Activated CD8-positive, alpha-beta T cell treated with anti-CD3 and anti-CD28 coated beads for 36 hours (primary cell): ENCODE results near the gene NPTX1. TPM values are rescaled to one million over a fixed set of nuclear protein-coding genes. Genes with fewer than 3 reads are reported as not detected.

Source experiments
- ATAC-seq: fragments of 200-7000 bp; cut with Tn5 transposase; one replicate; pipeline ENCODE4 v1.10.0; 2021; ENCODE audit warnings: mild to moderate bottlenecking, moderate library complexity
- CTCF ChIA-PET: fragments of 350-600 bp; sonication (Branson Sonifier 250); formaldehyde crosslinking; loops from one replicate; lab custom pipeline; 2021; ENCODE audit warnings: antibody characterized with exemption; lab: Charles Lee
- POLR2A ChIA-PET: fragments of 350-600 bp; sonication (Branson Sonifier 250); formaldehyde crosslinking; loops from one replicate; lab custom pipeline; 2021; ENCODE audit warnings: antibody characterized with exemption; lab: Charles Lee
- DNase-seq: peaks from one replicate; pipeline ENCODE4 v3.0.0-alpha.2; 2020
- H3K27ac Mint-ChIP-seq: one replicate; pipeline ENCODE4 v1.8.0; 2021; ENCODE audit warnings: mild to moderate bottlenecking, mixed read lengths
- H3K27me3 Mint-ChIP-seq: one replicate; pipeline ENCODE4 v1.8.0; 2021; ENCODE audit warnings: mixed read lengths
- H3K36me3 Mint-ChIP-seq: one replicate; pipeline ENCODE4 v1.8.0; 2021; ENCODE audit warnings: low read depth, mixed read lengths
- H3K4me1 Mint-ChIP-seq: one replicate; pipeline ENCODE4 v1.8.0; 2021; ENCODE audit warnings: low read depth, mixed read lengths
- H3K4me3 Mint-ChIP-seq: one replicate; pipeline ENCODE4 v1.8.0; 2021; ENCODE audit warnings: mild to moderate bottlenecking, moderate library complexity, mixed read lengths
- H3K9me3 Mint-ChIP-seq: one replicate; pipeline ENCODE4 v1.8.0; 2021; ENCODE audit warnings: mixed read lengths
- CTCF ChIP-seq: fragments of 200-600 bp; IDR thresholded peaks from one replicate; pipeline ENCODE4 v1.8.0; 2022; ENCODE audit warnings: antibody characterized with exemption, mild to moderate bottlenecking
- intact Hi-C: fragments of 100-400 bp; cut with micrococcal nuclease; formaldehyde crosslinking; loops from one replicate; pipeline ENCODE4 v1.10.0; 2022
- total RNA-seq, 2 experiments: library from RNA; stranded (reverse); gene quantifications; one replicate each; pipeline ENCODE4 v1.2.3, GENCODE V29; 2021

NPTX1 gene
- total RNA-seq, 2 experiments from 2014 or later: 3.4 to 5.1 TPM

GRCh38 chr17:80441133-80441578 lies 35.3 kb downstream of the NPTX1 start:
- DNase-seq: peak; percentile 69
- Mint-ChIP-seq H3K27me3 (peaks cover 7% of the 10 kb centered on the region), H3K9me3 (no peaks in the 10 kb centered on the region), H3K4me3 (no peak overlapping the region), H3K4me1 (no peaks in the 10 kb centered on the region), H3K27ac (no peak overlapping the region), H3K36me3 (no peaks in the 10 kb centered on the region)
- no peak for TF ChIP-seq CTCF
- ChIA-PET POLR2A (interaction anchor here (1.1 kb wide), 1 partner anchor 12 kb away, joined by 3 read pairs; no protein-coding TSS in a partner anchor), CTCF (no interaction called here)
- intact Hi-C loops: no loop called here
- ATAC-seq: peak; percentile 77

GRCh38 chr17:80439499-80439898 lies 36.9 kb downstream of the NPTX1 start:
- H3K4me3 Mint-ChIP-seq: no peak overlapping the region
- H3K27me3 Mint-ChIP-seq: peaks cover 7% of the 10 kb centered on the region
- no peak for ATAC-seq
- no peak for TF ChIP-seq CTCF
- no peaks in the 10 kb centered on the region for H3K9me3 Mint-ChIP-seq
- intact Hi-C loops: no loop called here
- no peaks in the 10 kb centered on the region for H3K4me1 Mint-ChIP-seq
- POLR2A ChIA-PET: interaction anchor here (2.0 kb wide), 1 partner anchor 15 kb away, joined by 8 read pairs; no protein-coding TSS in a partner anchor
- CTCF ChIA-PET: interaction anchor here (1.0 kb wide), 1 partner anchor 12 kb away, joined by 3 read pairs; no protein-coding TSS in a partner anchor
- no peak overlapping the region for H3K27ac Mint-ChIP-seq
- no peak for DNase-seq
- no peaks in the 10 kb centered on the region for H3K36me3 Mint-ChIP-seq

- peaks cover 7% of the 10 kb centered on the region for H3K27me3 Mint-ChIP-seq
- TF ChIP-seq CTCF: no peak
- ChIA-PET POLR2A (interaction anchor here (2.0 kb wide), 1 partner anchor 16 kb away, joined by 8 read pairs; no protein-coding TSS in a partner anchor), CTCF (interaction anchor here (1.0 kb wide), 1 partner anchor 12 kb away, joined by 3 read pairs; no protein-coding TSS in a partner anchor)
- H3K4me1 Mint-ChIP-seq: no peaks in the 10 kb centered on the region
- intact Hi-C loops: no loop called here
- no peak for DNase-seq
- no peak overlapping the region for H3K4me3 Mint-ChIP-seq
- no peak overlapping the region for H3K27ac Mint-ChIP-seq
- H3K9me3 Mint-ChIP-seq: no peaks in the 10 kb centered on the region
- no peaks in the 10 kb centered on the region for H3K36me3 Mint-ChIP-seq
- no peak for ATAC-seq
Measured at GRCh38 chr17:80438806-80439205, 37.6 kb downstream of the NPTX1 start.

- H3K27me3 Mint-ChIP-seq: peaks cover 2% of the 10 kb centered on the region
- TF ChIP-seq CTCF: no peak
- ChIA-PET POLR2A (interaction anchor here (2.0 kb wide), 1 partner anchor 17 kb away, joined by 8 read pairs; no protein-coding TSS in a partner anchor), CTCF (interaction anchor here (0.9 kb wide), 1 partner anchor 10 kb away, joined by 4 read pairs; no protein-coding TSS in a partner anchor)
- no peak for DNase-seq
- no peak overlapping the region for H3K4me3 Mint-ChIP-seq
- H3K36me3 Mint-ChIP-seq: no peaks in the 10 kb centered on the region
- intact Hi-C loops: no loop called here
- H3K4me1 Mint-ChIP-seq: no peaks in the 10 kb centered on the region
- ATAC-seq: no peak
- no peak overlapping the region for H3K27ac Mint-ChIP-seq
- H3K9me3 Mint-ChIP-seq: no peaks in the 10 kb centered on the region
Measured at GRCh38 chr17:80437532-80437931, 38.9 kb downstream of the NPTX1 start.

- intact Hi-C loops: no loop called here
- DNase-seq: no peak
- H3K27ac Mint-ChIP-seq: no peak overlapping the region
- no peak for TF ChIP-seq CTCF
- no peaks in the 10 kb centered on the region for H3K4me1 Mint-ChIP-seq
- CTCF ChIA-PET: no interaction called here
- no peaks in the 10 kb centered on the region for H3K9me3 Mint-ChIP-seq
- H3K36me3 Mint-ChIP-seq: no peaks in the 10 kb centered on the region
- no peaks in the 10 kb centered on the region for H3K27me3 Mint-ChIP-seq
- H3K4me3 Mint-ChIP-seq: no peak overlapping the region
- POLR2A ChIA-PET: no interaction called here
- no peak for ATAC-seq
Measured at GRCh38 chr17:80433916-80434666, 42.3 kb downstream of the NPTX1 start.
